MV-4-11 (cell line): ENCODE measurements around the gene USHBP1.
A peak's percentile ranks its signal among the peaks of the same experiment; 100 is the strongest.

Source experiments
- DNase-seq: peaks from one replicate; lab custom pipeline; 2025; lab: John Stamatoyannopoulos, UW

Gene USHBP1

GRCh38 chr19:17210296-17210695 is 54.2 kb downstream of the USHBP1 start:
- DNase-seq = no peak

GRCh38 chr19:17209126-17210036 is 55.2 kb downstream of the USHBP1 start:
- DNase-seq = peak; percentile 39

DNA sequence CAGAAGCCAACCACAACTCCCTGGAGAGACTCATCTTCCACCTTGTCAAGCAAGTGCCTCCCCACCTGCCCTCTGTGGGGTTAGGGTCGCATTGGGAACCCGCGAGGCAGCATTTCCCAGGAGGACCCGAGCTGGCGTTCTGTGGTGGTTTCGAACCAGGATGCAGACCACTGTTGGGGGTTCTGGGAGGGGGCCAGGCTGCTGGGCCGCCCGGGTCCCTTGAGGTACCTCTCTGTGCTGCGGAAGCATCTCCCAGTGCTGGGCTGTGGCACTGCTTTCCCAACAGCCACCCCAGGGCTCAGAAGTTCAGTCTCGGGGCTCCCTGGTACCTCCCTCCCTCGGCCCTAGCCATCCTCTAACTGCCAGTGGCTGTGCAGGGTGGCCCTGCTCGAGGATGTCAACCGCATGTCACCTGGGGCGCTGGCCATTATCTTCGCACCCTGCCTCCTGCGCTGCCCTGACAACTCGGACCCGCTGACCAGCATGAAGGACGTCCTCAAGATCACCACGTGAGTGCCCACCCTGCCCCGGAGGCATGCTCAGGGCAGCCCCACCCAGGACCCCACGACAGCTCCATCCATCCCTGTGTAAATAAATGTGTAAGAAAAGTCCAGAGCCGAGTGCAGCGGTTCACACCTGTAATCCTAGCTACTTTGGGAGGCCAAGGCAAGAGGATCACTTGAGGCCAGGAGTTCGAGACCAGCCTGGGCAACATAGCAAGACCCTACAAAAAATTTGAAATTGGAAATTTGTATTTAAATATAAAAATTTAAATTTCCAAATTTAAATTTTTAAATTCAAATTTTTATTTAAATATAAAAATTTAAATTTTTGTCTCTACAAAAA is 57.6 kb downstream of the USHBP1 start:
- no peak for DNase-seq

DNA sequence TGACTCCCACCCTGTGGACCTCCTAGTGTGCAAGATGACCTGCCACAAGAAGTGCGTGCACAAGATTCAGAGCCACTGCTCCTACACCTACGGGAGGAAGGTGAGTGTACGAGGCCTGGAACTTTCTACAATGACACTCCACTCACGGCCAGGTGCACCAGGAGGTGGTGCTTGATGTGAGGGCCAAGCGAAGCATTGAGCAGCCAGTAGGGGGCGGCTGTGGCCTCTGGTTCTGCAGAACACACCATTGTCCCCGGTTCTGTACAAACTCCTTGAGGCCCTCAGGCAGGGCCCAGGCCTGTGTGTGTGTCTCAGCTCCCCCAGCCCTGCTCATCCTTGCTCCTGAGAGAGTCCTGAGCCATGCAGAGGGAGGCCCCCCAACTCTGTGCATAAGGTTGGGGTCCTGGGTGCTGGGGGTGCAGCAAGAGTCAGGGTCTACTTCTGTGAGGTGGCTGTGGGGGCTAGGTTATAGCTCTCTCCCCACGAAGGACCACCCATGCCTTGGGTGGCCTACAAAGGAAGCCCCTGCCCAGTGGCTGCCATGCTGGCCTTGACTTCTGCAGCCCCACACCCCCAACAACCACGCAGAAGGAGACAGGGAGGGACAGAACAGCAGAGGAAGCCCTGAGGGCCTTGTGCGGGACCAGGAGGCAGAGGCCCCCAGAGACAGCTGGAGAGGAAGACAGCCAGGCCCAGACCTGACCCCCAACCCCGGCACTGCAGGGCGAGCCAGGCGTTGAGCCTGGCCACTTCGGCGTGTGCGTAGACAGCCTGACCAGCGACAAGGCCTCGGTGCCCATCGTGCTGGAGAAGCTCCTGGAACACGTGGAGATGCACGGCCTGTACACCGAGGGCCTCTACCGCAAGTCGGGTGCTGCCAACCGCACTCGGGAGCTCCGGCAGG is 59.1 kb downstream of the USHBP1 start:
- DNase-seq = peak; percentile 41

GRCh38 chr19:17202713-17203112 is 61.8 kb downstream of the USHBP1 start:
- no peak for DNase-seq

- no peak for DNase-seq
Observed at GRCh38 chr19:17202249-17202648, 62.3 kb downstream of the USHBP1 start.

- no peak for DNase-seq
Observed at GRCh38 chr19:17200408-17201079, 64.0 kb downstream of the USHBP1 start.
